Astrocyte (in vitro differentiated cells and primary cell): Measurements from ENCODE around the gene PRAF2.

Experiments used
- CTCF ChIP-seq: IDR thresholded peaks from 2 replicates; pipeline ENCODE4 v1.5.1; 2011; ENCODE audit warnings: low read depth, mild to moderate bottlenecking, inconsistent platforms, low read length, moderate library complexity; ENCODE audit not compliant: insufficient read depth
- EZH2 ChIP-seq: IDR thresholded peaks from 2 replicates; pipeline ENCODE4 v1.6.1; 2012; ENCODE audit warnings: mild to moderate bottlenecking, low read length, inconsistent platforms; ENCODE audit not compliant: insufficient read depth

GRCh38 chrX:49059201-49059600, 14.6 kb downstream of the PRAF2 start:
- no peak for TF ChIP-seq CTCF
- no peak for TF ChIP-seq EZH2
